ENCODE measurements around the gene STT3A. TPM values are rescaled to one million over a fixed set of nuclear protein-coding genes. Genes with fewer than 3 reads are reported as not detected.
A peak's percentile ranks its signal among the peaks of the same experiment; 100 is the strongest.

Gene STT3A
- total and polyA plus RNA-seq, 12 donors: 19.5 to 83.9 (median 58.5) TPM

- intact Hi-C loops (cut with DNase I): loop anchor here in 1 of 10 donors (5.0 to 10.0 kb wide), 2 partner anchors 32 to 640 kb away; partner anchors contain the start of genes CCDC15 and CHEK1
These were observed 2.3 kb downstream of the STT3A start for GRCh38 chr11:125594958-125595357.

GRCh38 chr11:125600663-125601062 lies 8.0 kb downstream of the STT3A start:
- no peak overlapping the region for H3K4me3 ChIP-seq
- H3K36me3 ChIP-seq: peaks cover 0 to 100% (median 74%) of the 10 kb centered on the region in 9 donors
- H3K27ac ChIP-seq: no peak overlapping the region
- DNase-seq (no peak), ATAC-seq (no peak)
- no peaks in the 10 kb centered on the region for H3K27me3 ChIP-seq
- H3K4me1 ChIP-seq: peaks cover 0 to 5% (median under 1%) of the 10 kb centered on the region in 9 donors
- WGBS, 2 donors: 96 to 99% methylated on average over 2 of the region's 2 CpGs
- intact Hi-C loops (cut with DNase I): no loop called here
- H3K9me3 ChIP-seq: no peaks in the 10 kb centered on the region
- TF ChIP-seq CTCF (IDR thresholded peaks at IDR 0.05): no peak

More at GRCh38 chr11:125594958-125595357, 2.3 kb downstream of the STT3A start:
- ATAC-seq (no peak), DNase-seq (no peak)
- H3K36me3 ChIP-seq: peaks cover 0 to 44% (median 24%) of the 10 kb centered on the region in 9 donors
- H3K27ac ChIP-seq: peak overlapping the region in 1 of 10 donors; percentile 15
- H3K4me3 ChIP-seq: no peak overlapping the region
- H3K4me1 ChIP-seq: peaks cover 4 to 38% (median 31%) of the 10 kb centered on the region in 9 donors
- TF ChIP-seq CTCF (IDR thresholded peaks at IDR 0.05): no peak
- 62 to 83% methylated on average over 3 of the region's 3 CpGs for WGBS, 2 donors
- H3K9me3 ChIP-seq: no peaks in the 10 kb centered on the region
- no peaks in the 10 kb centered on the region for H3K27me3 ChIP-seq

GRCh38 chr11:125603207-125603606 lies 10.6 kb downstream of the STT3A start:
- intact Hi-C loops (cut with DNase I): no loop called here
- 73 to 76% methylated on average over 3 of the region's 3 CpGs for WGBS, 2 donors
- Histone ChIP-seq H3K4me1 (peaks cover 0 to 5% (median 0%) of the 10 kb centered on the region in 9 donors), H3K27ac (no peak overlapping the region), H3K36me3 (peaks cover 3 to 100% (median 85%) of the 10 kb centered on the region in 9 donors), H3K9me3 (no peaks in the 10 kb centered on the region), H3K27me3 (no peaks in the 10 kb centered on the region), H3K4me3 (no peak overlapping the region)
- TF ChIP-seq CTCF (IDR thresholded peaks at IDR 0.05): no peak
- ATAC-seq (peak in 1 of 8 donors; percentile 51), DNase-seq (no peak)

- Histone ChIP-seq H3K9me3 (no peaks in the 10 kb centered on the region), H3K4me1 (peaks cover 0 to 5% (median 0%) of the 10 kb centered on the region in 9 donors), H3K27me3 (no peaks in the 10 kb centered on the region), H3K36me3 (peaks cover 3 to 100% (median 97%) of the 10 kb centered on the region in 9 donors), H3K27ac (no peak overlapping the region), H3K4me3 (no peak overlapping the region)
- DNase-seq (no peak), ATAC-seq (no peak)
- intact Hi-C loops (cut with DNase I): loop anchor here in 1 of 10 donors (5.0 kb wide), 1 partner anchor 33 kb away; no protein-coding TSS in a partner anchor
- TF ChIP-seq CTCF (IDR thresholded peaks at IDR 0.05): no peak
These were observed 12.8 kb downstream of the STT3A start for GRCh38 chr11:125605417-125605816.

All from heart right ventricle (tissue), 16 donors.